Measurements from ENCODE around the gene ADAMTS16.

DNA sequence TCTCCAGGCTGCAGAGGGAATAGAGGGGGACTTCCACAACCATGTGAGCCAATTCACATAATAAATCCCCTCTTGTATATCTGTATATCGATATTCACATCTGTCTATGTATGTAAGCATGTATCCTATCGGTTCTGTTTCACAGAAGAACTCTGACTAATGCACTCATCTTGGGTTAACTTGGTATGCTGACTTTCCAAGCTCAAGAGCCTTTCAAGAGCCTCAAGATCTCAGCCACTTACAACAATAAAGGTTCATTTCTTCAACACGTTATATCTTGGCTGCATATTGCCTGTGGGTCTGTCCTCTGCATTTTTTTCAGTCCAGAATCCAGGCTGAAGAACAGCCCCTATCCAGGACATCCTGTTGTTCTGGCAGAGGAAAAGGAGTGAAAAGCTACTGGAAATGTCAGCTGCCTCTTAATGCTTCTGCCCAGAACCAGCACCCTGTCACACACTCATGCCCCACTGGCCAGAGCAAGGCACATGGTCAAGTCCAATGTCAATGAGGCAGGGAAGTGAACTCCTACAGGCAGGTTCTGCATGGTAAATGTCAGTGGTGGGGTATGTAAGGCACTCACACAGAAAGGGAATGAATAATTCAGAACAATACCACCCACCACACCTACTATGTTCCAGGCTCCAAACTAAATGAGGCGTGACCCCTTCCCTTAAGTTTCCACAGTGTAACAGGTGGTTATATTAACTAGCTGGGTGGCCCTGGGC lies 190.8 kb downstream of the ADAMTS16 start:
- TF ChIP-seq, protein P1, sequence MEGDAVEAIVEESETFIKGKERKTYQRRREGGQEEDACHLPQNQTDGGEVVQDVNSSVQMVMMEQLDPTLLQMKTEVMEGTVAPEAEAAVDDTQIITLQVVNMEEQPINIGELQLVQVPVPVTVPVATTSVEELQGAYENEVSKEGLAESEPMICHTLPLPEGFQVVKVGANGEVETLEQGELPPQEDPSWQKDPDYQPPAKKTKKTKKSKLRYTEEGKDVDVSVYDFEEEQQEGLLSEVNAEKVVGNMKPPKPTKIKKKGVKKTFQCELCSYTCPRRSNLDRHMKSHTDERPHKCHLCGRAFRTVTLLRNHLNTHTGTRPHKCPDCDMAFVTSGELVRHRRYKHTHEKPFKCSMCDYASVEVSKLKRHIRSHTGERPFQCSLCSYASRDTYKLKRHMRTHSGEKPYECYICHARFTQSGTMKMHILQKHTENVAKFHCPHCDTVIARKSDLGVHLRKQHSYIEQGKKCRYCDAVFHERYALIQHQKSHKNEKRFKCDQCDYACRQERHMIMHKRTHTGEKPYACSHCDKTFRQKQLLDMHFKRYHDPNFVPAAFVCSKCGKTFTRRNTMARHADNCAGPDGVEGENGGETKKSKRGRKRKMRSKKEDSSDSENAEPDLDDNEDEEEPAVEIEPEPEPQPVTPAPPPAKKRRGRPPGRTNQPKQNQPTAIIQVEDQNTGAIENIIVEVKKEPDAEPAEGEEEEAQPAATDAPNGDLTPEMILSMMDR (IDR thresholded peaks at IDR 0.05 in 4 of 5, conservative IDR thresholded peaks at IDR 0.05 in 1 of 5), result no peak
- no peak for TF ChIP-seq POLR2A (IDR thresholded peaks at IDR 0.05)
